ENCODE measurements around the gene C1orf35.

DNA sequence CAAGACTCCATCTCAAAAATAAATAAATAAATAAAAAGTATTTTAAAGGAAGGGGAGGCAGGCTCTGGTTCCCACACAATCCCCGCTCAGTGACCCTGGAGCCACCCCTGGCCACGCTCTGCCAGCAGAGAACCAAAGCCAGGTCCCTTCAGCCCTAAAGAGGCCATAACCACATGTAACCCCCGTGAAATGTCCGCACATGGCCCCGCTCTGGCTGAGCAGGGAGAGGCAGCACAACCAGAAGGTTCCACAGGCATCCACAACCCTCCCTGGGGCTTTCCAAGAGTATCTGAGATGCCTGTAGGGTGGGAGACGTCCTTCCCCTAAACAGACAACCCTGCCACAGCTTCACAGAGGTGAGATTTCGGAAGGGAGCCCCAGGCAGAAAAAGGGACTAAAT lies 22.0 kb downstream of the C1orf35 start:
- TF ChIP-seq CTCF (IDR thresholded peaks at IDR 0.05; ENCODE audit: low read length) (no peak), EZH2phosphoT487 (IDR thresholded peaks at IDR 0.05; ENCODE audit: low read length) (no peak)
